Liver (tissue), 9 donors: ENCODE measurements around the gene SERPINB10. TPM values are rescaled to one million over a fixed set of nuclear protein-coding genes. Genes with fewer than 3 reads are reported as not detected.

Source experiments
- DNase-seq: peaks from one replicate; pipeline ENCODE4 v3.0.0-alpha.2; 2017; ENCODE audit warnings: low spot score
- H3K27ac ChIP-seq, 2 donors: one replicate each; pipeline ENCODE4 v1.7.0; 2013; ENCODE audit warnings: inconsistent platforms in 2 of 2, low read length in 2 of 2, control low read depth in 1 of 2, low read depth in 1 of 2, mild to moderate bottlenecking in 1 of 2
- H3K27me3 ChIP-seq, 4 donors: one replicate each; pipeline versions ENCODE4 v1.6.1 to v1.7.0; 2013; ENCODE audit warnings: low read length in 3 of 4, inconsistent platforms in 1 of 4, mild to moderate bottlenecking in 1 of 4, moderate library complexity in 1 of 4; ENCODE audit not compliant: control insufficient read depth in 4 of 4, insufficient read depth in 4 of 4
- H3K36me3 ChIP-seq, 4 donors: one replicate each; pipeline versions ENCODE4 v1.6.1 to v1.7.0; 2013; ENCODE audit warnings: low read length in 3 of 4, mild to moderate bottlenecking in 3 of 4, low read depth in 1 of 4, moderate library complexity in 1 of 4; ENCODE audit not compliant: control insufficient read depth in 4 of 4, insufficient read depth in 3 of 4
- H3K4me1 ChIP-seq, 4 donors: one replicate each; pipeline versions ENCODE4 v1.6.1 to v1.7.0; 2013; ENCODE audit warnings: low read length in 3 of 4, mild to moderate bottlenecking in 3 of 4, moderate library complexity in 1 of 4; ENCODE audit not compliant: control insufficient read depth in 4 of 4, insufficient read depth in 4 of 4
- H3K4me3 ChIP-seq, 3 donors: one replicate each; pipeline versions ENCODE4 v1.6.1 to v1.7.0; 2013; ENCODE audit warnings: low read length in 3 of 3, control low read depth in 1 of 3, low read depth in 1 of 3, mild to moderate bottlenecking in 1 of 3
- H3K9ac ChIP-seq, 2 donors: one replicate each; pipeline ENCODE4 v1.7.0; 2013; ENCODE audit warnings: low read length in 2 of 2, mild to moderate bottlenecking in 2 of 2, moderate library complexity in 2 of 2, control low read depth in 1 of 2, low read depth in 1 of 2
- H3K9me3 ChIP-seq, 4 donors: one replicate each; pipeline versions ENCODE4 v1.6.1 to v1.7.0; 2013; ENCODE audit warnings: low read length in 3 of 4; ENCODE audit not compliant: control insufficient read depth in 4 of 4
- EGR1 ChIP-seq, 2 donors: IDR thresholded peaks; 2 replicates each; pipeline ENCODE4 v1.6.1; 2016 to 2018; ENCODE audit warnings: antibody characterized with exemption in 2 of 2, low read depth in 2 of 2
- FOXA1 ChIP-seq: IDR thresholded peaks from 2 replicates; pipeline ENCODE4 v1.6.1; 2016; ENCODE audit warnings: antibody characterized with exemption
- FOXA2 ChIP-seq: IDR thresholded peaks from 2 replicates; pipeline ENCODE4 v1.6.1; 2016; ENCODE audit warnings: antibody characterized with exemption
- HNF4A ChIP-seq, 2 donors: conservative IDR thresholded peaks; 2 replicates each; pipeline ENCODE4 v1.6.1; 2016; ENCODE audit warnings: antibody characterized with exemption in 2 of 2, mild to moderate bottlenecking in 2 of 2
- HNF4G ChIP-seq: IDR thresholded peaks from 2 replicates; pipeline ENCODE4 v1.6.1; 2016; ENCODE audit warnings: antibody characterized with exemption
- JUND ChIP-seq, 2 donors: IDR thresholded peaks; 2 replicates each; pipeline ENCODE4 v1.6.1; 2016; ENCODE audit warnings: antibody characterized with exemption in 2 of 2
- NR2F2 ChIP-seq: IDR thresholded peaks from 2 replicates; pipeline ENCODE4 v1.6.1; 2016; ENCODE audit warnings: antibody characterized with exemption
- RAD21 ChIP-seq, 2 donors: IDR thresholded peaks; 2 replicates each; pipeline ENCODE4 v1.6.1; 2016; ENCODE audit warnings: antibody characterized with exemption in 2 of 2, mild to moderate bottlenecking in 2 of 2
- RXRA ChIP-seq, 2 donors: IDR thresholded peaks; 2 replicates each; pipeline ENCODE4 v1.6.1; 2017 to 2018; ENCODE audit warnings: antibody characterized with exemption in 2 of 2, mild to moderate bottlenecking in 1 of 2
- SP1 ChIP-seq: IDR thresholded peaks from 2 replicates; pipeline ENCODE4 v1.6.1; 2018; ENCODE audit warnings: antibody characterized with exemption, mild to moderate bottlenecking
- TAF1 ChIP-seq: conservative IDR thresholded peaks from 2 replicates; pipeline ENCODE4 v1.6.1; 2016; ENCODE audit warnings: antibody characterized with exemption, mild to moderate bottlenecking
- YY1 ChIP-seq: IDR thresholded peaks from 2 replicates; pipeline ENCODE4 v1.6.1; 2016; ENCODE audit warnings: antibody characterized with exemption, mild to moderate bottlenecking
- WGBS: extraction: QIAGEN DNeasy Blood & Tissue Kit; methylation state at CpG from one replicate; pipeline ENCODE4 v1.1.7; 2013; 5-methylcytosine and 5-hydroxymethylcytosine counted together
- polyA plus RNA-seq, 2 donors: library from polyadenylated mRNA; stranded (reverse) in 1 of 2; unstranded in 1 of 2; fragments of 200-250 nt in 1 of 2; fragments of >200 nt in 1 of 2; fragmentation: Nextera tagmentation in 1 of 2; extraction: Ambion mirVana in 1 of 2; gene quantifications; one replicate each; pipeline versions ENCODE4 v1.2.1 to v1.2.3, GENCODE V29; 2013 to 2015
- total RNA-seq, 2 donors: library from RNA; depleted of rRNA; stranded (reverse); fragments of >200 nt; gene quantifications; one replicate each; pipeline ENCODE4 v1.2.3, GENCODE V29; 2014
- TF ChIP-seq, protein P1 (sequence below): fragments of 150-350 bp; IDR thresholded peaks from 2 replicates; pipeline ENCODE4 v1.5.1; 2017; ENCODE audit warnings: improper control_type of control experiment, low read depth, low read length; ENCODE audit not compliant: missing input control
- TF ChIP-seq, protein P2 (sequence below): IDR thresholded peaks from 2 replicates; pipeline ENCODE4 v1.6.1; 2016; ENCODE audit warnings: antibody characterized with exemption
- TF ChIP-seq, protein P3 (sequence below): IDR thresholded peaks from 2 replicates; pipeline ENCODE4 v1.6.1; 2016; ENCODE audit warnings: antibody characterized with exemption
- TF ChIP-seq, protein P4 (sequence below): IDR thresholded peaks from 2 replicates; pipeline ENCODE4 v1.6.1; 2016; ENCODE audit warnings: antibody characterized with exemption, mild to moderate bottlenecking
- donor health status: healthy.
- donor health status: healthy.
- donor health status: healthy.
- donor health status: healthy.
- donor health status: healthy.

SERPINB10 gene
- total and polyA plus RNA-seq, 4 donors, result 4.6 TPM; not detected in 3

DNA sequence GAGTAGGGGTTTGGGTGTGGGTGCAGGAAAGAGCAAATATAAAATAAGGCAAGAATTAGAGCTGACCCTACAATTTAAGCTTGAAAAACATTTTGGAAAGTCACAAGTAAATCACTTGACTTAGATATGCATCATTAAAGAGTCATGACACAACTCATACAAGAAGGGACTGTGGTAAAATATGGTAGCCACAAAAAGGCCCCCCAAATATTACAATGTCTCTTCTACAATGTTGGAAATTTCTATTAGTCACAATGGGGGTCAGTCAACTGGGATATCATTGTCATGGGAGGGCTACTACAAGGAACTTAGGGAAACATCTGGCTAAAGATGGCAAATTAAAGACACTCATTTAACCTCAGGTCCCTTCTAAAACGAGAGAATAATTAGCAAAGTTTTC, 35.9 kb upstream of the SERPINB10 start:
- Histone ChIP-seq H3K4me3 (no peak overlapping the region), H3K36me3 (no peaks in the 10 kb centered on the region), H3K9ac (no peak overlapping the region), H3K4me1 (no peaks in the 10 kb centered on the region), H3K27ac (no peak overlapping the region), H3K27me3 (no peaks in the 10 kb centered on the region), H3K9me3 (no peaks in the 10 kb centered on the region)
- TF ChIP-seq EGR1 (IDR thresholded peaks at IDR 0.05; ENCODE audit: low read depth in 2 of 2) (no peak), FOXA2 (no peak), YY1 (no peak), NR2F2 (no peak), TAF1 (no peak), JUND (IDR thresholded peaks at IDR 0.05) (no peak), SP1 (no peak), HNF4G (no peak), RXRA (IDR thresholded peaks at IDR 0.05) (no peak), HNF4A (conservative IDR thresholded peaks at IDR 0.05) (no peak), FOXA1 (no peak)
- TF ChIP-seq, protein P1, sequence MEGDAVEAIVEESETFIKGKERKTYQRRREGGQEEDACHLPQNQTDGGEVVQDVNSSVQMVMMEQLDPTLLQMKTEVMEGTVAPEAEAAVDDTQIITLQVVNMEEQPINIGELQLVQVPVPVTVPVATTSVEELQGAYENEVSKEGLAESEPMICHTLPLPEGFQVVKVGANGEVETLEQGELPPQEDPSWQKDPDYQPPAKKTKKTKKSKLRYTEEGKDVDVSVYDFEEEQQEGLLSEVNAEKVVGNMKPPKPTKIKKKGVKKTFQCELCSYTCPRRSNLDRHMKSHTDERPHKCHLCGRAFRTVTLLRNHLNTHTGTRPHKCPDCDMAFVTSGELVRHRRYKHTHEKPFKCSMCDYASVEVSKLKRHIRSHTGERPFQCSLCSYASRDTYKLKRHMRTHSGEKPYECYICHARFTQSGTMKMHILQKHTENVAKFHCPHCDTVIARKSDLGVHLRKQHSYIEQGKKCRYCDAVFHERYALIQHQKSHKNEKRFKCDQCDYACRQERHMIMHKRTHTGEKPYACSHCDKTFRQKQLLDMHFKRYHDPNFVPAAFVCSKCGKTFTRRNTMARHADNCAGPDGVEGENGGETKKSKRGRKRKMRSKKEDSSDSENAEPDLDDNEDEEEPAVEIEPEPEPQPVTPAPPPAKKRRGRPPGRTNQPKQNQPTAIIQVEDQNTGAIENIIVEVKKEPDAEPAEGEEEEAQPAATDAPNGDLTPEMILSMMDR, result no peak
- TF ChIP-seq, protein P2, sequence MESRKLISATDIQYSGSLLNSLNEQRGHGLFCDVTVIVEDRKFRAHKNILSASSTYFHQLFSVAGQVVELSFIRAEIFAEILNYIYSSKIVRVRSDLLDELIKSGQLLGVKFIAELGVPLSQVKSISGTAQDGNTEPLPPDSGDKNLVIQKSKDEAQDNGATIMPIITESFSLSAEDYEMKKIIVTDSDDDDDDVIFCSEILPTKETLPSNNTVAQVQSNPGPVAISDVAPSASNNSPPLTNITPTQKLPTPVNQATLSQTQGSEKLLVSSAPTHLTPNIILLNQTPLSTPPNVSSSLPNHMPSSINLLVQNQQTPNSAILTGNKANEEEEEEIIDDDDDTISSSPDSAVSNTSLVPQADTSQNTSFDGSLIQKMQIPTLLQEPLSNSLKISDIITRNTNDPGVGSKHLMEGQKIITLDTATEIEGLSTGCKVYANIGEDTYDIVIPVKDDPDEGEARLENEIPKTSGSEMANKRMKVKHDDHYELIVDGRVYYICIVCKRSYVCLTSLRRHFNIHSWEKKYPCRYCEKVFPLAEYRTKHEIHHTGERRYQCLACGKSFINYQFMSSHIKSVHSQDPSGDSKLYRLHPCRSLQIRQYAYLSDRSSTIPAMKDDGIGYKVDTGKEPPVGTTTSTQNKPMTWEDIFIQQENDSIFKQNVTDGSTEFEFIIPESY, result no peak
- TF ChIP-seq, protein P3, sequence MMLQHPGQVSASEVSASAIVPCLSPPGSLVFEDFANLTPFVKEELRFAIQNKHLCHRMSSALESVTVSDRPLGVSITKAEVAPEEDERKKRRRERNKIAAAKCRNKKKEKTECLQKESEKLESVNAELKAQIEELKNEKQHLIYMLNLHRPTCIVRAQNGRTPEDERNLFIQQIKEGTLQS, result no peak
- TF ChIP-seq, protein P4, sequence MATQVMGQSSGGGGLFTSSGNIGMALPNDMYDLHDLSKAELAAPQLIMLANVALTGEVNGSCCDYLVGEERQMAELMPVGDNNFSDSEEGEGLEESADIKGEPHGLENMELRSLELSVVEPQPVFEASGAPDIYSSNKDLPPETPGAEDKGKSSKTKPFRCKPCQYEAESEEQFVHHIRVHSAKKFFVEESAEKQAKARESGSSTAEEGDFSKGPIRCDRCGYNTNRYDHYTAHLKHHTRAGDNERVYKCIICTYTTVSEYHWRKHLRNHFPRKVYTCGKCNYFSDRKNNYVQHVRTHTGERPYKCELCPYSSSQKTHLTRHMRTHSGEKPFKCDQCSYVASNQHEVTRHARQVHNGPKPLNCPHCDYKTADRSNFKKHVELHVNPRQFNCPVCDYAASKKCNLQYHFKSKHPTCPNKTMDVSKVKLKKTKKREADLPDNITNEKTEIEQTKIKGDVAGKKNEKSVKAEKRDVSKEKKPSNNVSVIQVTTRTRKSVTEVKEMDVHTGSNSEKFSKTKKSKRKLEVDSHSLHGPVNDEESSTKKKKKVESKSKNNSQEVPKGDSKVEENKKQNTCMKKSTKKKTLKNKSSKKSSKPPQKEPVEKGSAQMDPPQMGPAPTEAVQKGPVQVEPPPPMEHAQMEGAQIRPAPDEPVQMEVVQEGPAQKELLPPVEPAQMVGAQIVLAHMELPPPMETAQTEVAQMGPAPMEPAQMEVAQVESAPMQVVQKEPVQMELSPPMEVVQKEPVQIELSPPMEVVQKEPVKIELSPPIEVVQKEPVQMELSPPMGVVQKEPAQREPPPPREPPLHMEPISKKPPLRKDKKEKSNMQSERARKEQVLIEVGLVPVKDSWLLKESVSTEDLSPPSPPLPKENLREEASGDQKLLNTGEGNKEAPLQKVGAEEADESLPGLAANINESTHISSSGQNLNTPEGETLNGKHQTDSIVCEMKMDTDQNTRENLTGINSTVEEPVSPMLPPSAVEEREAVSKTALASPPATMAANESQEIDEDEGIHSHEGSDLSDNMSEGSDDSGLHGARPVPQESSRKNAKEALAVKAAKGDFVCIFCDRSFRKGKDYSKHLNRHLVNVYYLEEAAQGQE, result no peak
- WGBS, result 40% methylated on average over 1 of the region's 1 CpG
- no peak for DNase-seq

DNA sequence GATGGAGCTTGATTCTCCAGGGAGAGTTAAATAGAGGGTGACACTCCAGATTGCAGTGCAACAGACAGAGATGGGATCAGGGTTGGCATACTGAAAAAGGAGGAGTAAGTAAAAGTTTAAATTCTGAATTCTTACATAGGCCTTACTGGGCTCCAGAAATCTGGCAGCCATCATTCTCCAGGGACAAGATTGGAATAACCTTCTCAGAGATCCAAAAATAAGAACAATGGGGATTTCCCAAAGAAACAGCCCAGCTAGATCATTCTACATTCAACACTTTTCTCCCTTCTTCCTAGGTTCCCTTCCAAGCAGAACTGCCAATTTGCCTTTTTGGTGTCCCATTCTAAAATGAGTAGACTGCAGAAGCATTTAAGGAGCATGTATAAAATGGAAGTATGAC, 35.2 kb upstream of the SERPINB10 start:
- Histone ChIP-seq H3K4me3 (no peak overlapping the region), H3K9me3 (no peaks in the 10 kb centered on the region), H3K4me1 (no peaks in the 10 kb centered on the region), H3K27ac (no peak overlapping the region), H3K36me3 (no peaks in the 10 kb centered on the region), H3K9ac (no peak overlapping the region), H3K27me3 (no peaks in the 10 kb centered on the region)
- no peak for DNase-seq
- TF ChIP-seq RXRA (IDR thresholded peaks at IDR 0.05), result no peak
- no peak for TF ChIP-seq EGR1 (IDR thresholded peaks at IDR 0.05; ENCODE audit: low read depth in 2 of 2)
- TF ChIP-seq YY1, result no peak
- TF ChIP-seq RAD21 (IDR thresholded peaks at IDR 0.05), result no peak
- TF ChIP-seq, protein P3, result no peak
- TF ChIP-seq, protein P4, result no peak
- TF ChIP-seq, protein P2, result no peak
- TF ChIP-seq, protein P1, result no peak
- no peak for TF ChIP-seq FOXA1
- no peak for TF ChIP-seq HNF4G
